BE2C (cell line): ENCODE measurements around the gene MYCBP2.

ENCODE experiments used
- DNase-seq: peaks from one replicate; pipeline ENCODE4 v3.0.0-alpha.2; 2020
- H3K27me3 ChIP-seq: fragments of 250-450 bp; sonication (Bioruptor Pico); 2 replicates; pipeline ENCODE4 v1.5.1; 2020; ENCODE audit warnings: mild to moderate bottlenecking
- H3K36me3 ChIP-seq: fragments of 250-450 bp; sonication (Bioruptor Pico); 2 replicates; pipeline ENCODE4 v1.5.1; 2020; ENCODE audit warnings: mild to moderate bottlenecking
- H3K4me1 ChIP-seq: fragments of 250-450 bp; sonication (Bioruptor Pico); 2 replicates; pipeline ENCODE4 v1.5.1; 2020
- H3K4me3 ChIP-seq: 2 replicates; pipeline ENCODE4 v1.5.1; 2011; ENCODE audit warnings: low read depth, low read length
- H3K9me3 ChIP-seq: fragments of 250-450 bp; sonication (Bioruptor Pico); 2 replicates; pipeline ENCODE4 v1.5.1; 2020
- CTCF ChIP-seq: IDR thresholded peaks from 2 replicates; pipeline ENCODE4 v1.5.1; 2012; ENCODE audit warnings: mild to moderate bottlenecking, low read depth, low read length

The MYCBP2 gene

GRCh38 chr13:77370888-77371287 lies 44.0 kb upstream of the MYCBP2 start:
- Histone ChIP-seq H3K36me3 (no peaks in the 10 kb centered on the region), H3K9me3 (no peaks in the 10 kb centered on the region), H3K4me3 (no peak overlapping the region), H3K27me3 (no peaks in the 10 kb centered on the region), H3K4me1 (no peaks in the 10 kb centered on the region)
- no peak for DNase-seq
- TF ChIP-seq CTCF, result no peak

GRCh38 chr13:77362166-77362565 lies 35.3 kb upstream of the MYCBP2 start:
- Histone ChIP-seq H3K9me3 (no peaks in the 10 kb centered on the region), H3K36me3 (no peaks in the 10 kb centered on the region), H3K27me3 (peaks cover 5% of the 10 kb centered on the region; the same call in 1 of the 2 replicates), H3K4me3 (no peak overlapping the region), H3K4me1 (no peaks in the 10 kb centered on the region)
- TF ChIP-seq CTCF, result no peak
- DNase-seq, result no peak

- no peak overlapping the region for H3K4me3 ChIP-seq
- H3K9me3 ChIP-seq, result no peaks in the 10 kb centered on the region
- H3K27me3 ChIP-seq, result peaks cover 5% of the 10 kb centered on the region; the same call in 1 of the 2 replicates
- no peak for TF ChIP-seq CTCF
- H3K36me3 ChIP-seq, result no peaks in the 10 kb centered on the region
- no peak for DNase-seq
- no peaks in the 10 kb centered on the region for H3K4me1 ChIP-seq
Measured at GRCh38 chr13:77360032-77360685, 33.3 kb upstream of the MYCBP2 start.

GRCh38 chr13:77359171-77359570 lies 32.3 kb upstream of the MYCBP2 start:
- no peaks in the 10 kb centered on the region for H3K9me3 ChIP-seq
- H3K4me1 ChIP-seq, result no peaks in the 10 kb centered on the region
- TF ChIP-seq CTCF, result no peak
- no peak for DNase-seq
- H3K27me3 ChIP-seq, result peaks cover 5% of the 10 kb centered on the region; the same call in 1 of the 2 replicates
- H3K4me3 ChIP-seq, result no peak overlapping the region
- no peaks in the 10 kb centered on the region for H3K36me3 ChIP-seq

GRCh38 chr13:77358001-77358400 lies 31.1 kb upstream of the MYCBP2 start:
- Histone ChIP-seq H3K4me3 (no peak overlapping the region), H3K27me3 (no peaks in the 10 kb centered on the region), H3K9me3 (no peaks in the 10 kb centered on the region)

More at GRCh38 chr13:77358001-77358400, 31.1 kb upstream of the MYCBP2 start:
- no peaks in the 10 kb centered on the region for H3K36me3 ChIP-seq
- TF ChIP-seq CTCF, result no peak
- no peaks in the 10 kb centered on the region for H3K4me1 ChIP-seq
- DNase-seq, result no peak
